Activated CD4-positive, alpha-beta T cell treated with anti-CD3 and anti-CD28 coated beads for 36 hours (primary cell): ENCODE measurements around the gene BBS9. TPM values are rescaled to one million over a fixed set of nuclear protein-coding genes. Genes with fewer than 3 reads are reported as not detected.

ENCODE experiments used
- ATAC-seq: fragments of 200-7000 bp; cut with Tn5 transposase; one replicate; pipeline ENCODE4 v1.10.0; 2021; ENCODE audit warnings: mild to moderate bottlenecking, moderate library complexity
- CTCF ChIA-PET: fragments of 350-600 bp; sonication (Branson Sonifier 250); formaldehyde crosslinking; loops from one replicate; lab custom pipeline; 2021; ENCODE audit warnings: antibody characterized with exemption; lab: Charles Lee
- POLR2A ChIA-PET: fragments of 350-600 bp; sonication (Branson Sonifier 250); formaldehyde crosslinking; loops from one replicate; lab custom pipeline; 2021; ENCODE audit warnings: antibody characterized with exemption, inconsistent platforms; lab: Charles Lee
- DNase-seq: peaks from one replicate; pipeline ENCODE4 v3.0.0-alpha.2; 2020
- H3K27ac Mint-ChIP-seq: one replicate; pipeline ENCODE4 v1.8.0; 2021; ENCODE audit warnings: mixed read lengths
- H3K27me3 Mint-ChIP-seq: one replicate; pipeline ENCODE4 v1.8.0; 2021; ENCODE audit warnings: mixed read lengths
- H3K36me3 Mint-ChIP-seq: one replicate; pipeline ENCODE4 v1.8.0; 2021; ENCODE audit warnings: low read depth, mixed read lengths
- H3K4me1 Mint-ChIP-seq: one replicate; pipeline ENCODE4 v1.8.0; 2021; ENCODE audit warnings: mixed read lengths
- H3K4me3 Mint-ChIP-seq: one replicate; pipeline ENCODE4 v1.8.0; 2021; ENCODE audit warnings: mild to moderate bottlenecking, moderate library complexity, mixed read lengths
- H3K9me3 Mint-ChIP-seq: one replicate; pipeline ENCODE4 v1.8.0; 2021; ENCODE audit warnings: low read depth, mixed read lengths
- intact Hi-C, 2 experiments: fragments of 100-400 bp; cut with DNase I in 1 of 2; cut with micrococcal nuclease in 1 of 2; formaldehyde crosslinking; loops; one replicate each; pipeline versions ENCODE4 v1.14.2 to v1.15.1; 2022 to 2024; cut with DNase I, micrococcal nuclease
- total RNA-seq, 2 experiments: library from RNA; stranded (reverse); gene quantifications; one replicate each; pipeline ENCODE4 v1.2.3, GENCODE V29; 2021

The BBS9 gene
- total RNA-seq, 2 experiments from 2014 or later: 4.1 to 9.9 TPM

- ChIA-PET POLR2A (no interaction called here), CTCF (interaction anchor here (0.7 to 1.1 kb wide), 2 partner anchors 24 to 44 kb away, joined by 4 to 6 read pairs; no protein-coding TSS in a partner anchor)
- H3K27me3 Mint-ChIP-seq: no peaks in the 10 kb centered on the region
- no peaks in the 10 kb centered on the region for H3K4me1 Mint-ChIP-seq
- H3K27ac Mint-ChIP-seq: no peak overlapping the region
- intact Hi-C loops: no loop called here
- H3K36me3 Mint-ChIP-seq: peaks cover 31% of the 10 kb centered on the region
- DNase-seq (no peak), ATAC-seq (no peak)
- no peak overlapping the region for H3K4me3 Mint-ChIP-seq
- peaks cover 11% of the 10 kb centered on the region for H3K9me3 Mint-ChIP-seq
Measured at GRCh38 chr7:33177876-33178275, 48.5 kb downstream of the BBS9 start.

- no peak for ATAC-seq
- no peak for DNase-seq
- H3K36me3 Mint-ChIP-seq: peaks cover 27% of the 10 kb centered on the region
- ChIA-PET POLR2A (no interaction called here), CTCF (no interaction called here)
- intact Hi-C loops: no loop called here
- H3K27me3 Mint-ChIP-seq: no peaks in the 10 kb centered on the region
- H3K9me3 Mint-ChIP-seq: peaks cover 6% of the 10 kb centered on the region
- H3K4me1 Mint-ChIP-seq: no peaks in the 10 kb centered on the region
- H3K27ac Mint-ChIP-seq: no peak overlapping the region
- no peak overlapping the region for H3K4me3 Mint-ChIP-seq
Measured at GRCh38 chr7:33179519-33179918, 50.2 kb downstream of the BBS9 start.

DNA sequence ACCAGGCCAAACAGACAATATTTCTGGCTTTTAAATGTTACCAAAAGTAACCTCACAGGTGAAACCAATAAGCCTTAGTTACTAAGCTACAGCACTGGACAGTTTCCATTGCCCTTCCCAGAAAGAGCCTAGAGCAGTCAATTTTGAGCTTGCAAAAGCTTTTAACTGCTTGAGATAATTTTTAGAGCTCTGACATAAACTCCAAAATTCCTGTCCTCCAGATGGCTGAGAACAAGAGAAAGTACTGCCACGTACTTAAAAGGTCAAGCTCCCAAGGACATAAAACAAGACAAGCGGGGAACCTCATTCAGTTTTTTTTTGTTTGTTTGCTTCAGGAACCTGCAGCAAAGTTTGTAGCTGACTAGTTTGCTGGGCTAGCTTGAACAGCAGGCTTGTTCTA lies 54.1 kb downstream of the BBS9 start:
- Mint-ChIP-seq H3K27me3 (no peaks in the 10 kb centered on the region), H3K27ac (no peak overlapping the region), H3K4me1 (no peaks in the 10 kb centered on the region), H3K36me3 (peaks cover 25% of the 10 kb centered on the region), H3K9me3 (peaks cover 6% of the 10 kb centered on the region), H3K4me3 (no peak overlapping the region)
- DNase-seq: no peak
- intact Hi-C loops: no loop called here
- POLR2A ChIA-PET: no interaction called here
- CTCF ChIA-PET: interaction anchor here (0.6 to 1.5 kb wide), 8 partner anchors 10 to 1497 kb away, joined by 3 read pairs; no protein-coding TSS in a partner anchor
- ATAC-seq: no peak

DNA sequence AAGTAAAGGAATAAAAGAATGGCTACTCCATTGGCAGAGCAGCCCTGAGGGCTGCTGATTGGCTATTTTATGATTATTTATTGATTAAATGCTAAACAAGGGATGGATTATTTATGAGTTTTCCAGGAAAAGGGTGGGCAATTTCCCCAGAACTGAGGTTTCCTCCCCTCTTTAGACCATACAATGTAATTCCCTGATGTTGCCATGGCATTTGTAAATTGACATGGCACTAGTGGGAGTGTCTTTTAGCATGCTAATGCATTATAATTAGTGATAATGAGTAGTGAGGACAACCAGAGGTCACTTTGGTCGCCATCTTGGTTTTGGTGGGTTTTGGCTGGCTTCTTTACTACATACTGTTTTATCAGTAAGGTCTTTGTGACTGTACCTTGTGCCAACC lies 55.5 kb downstream of the BBS9 start:
- CTCF ChIA-PET: interaction anchor here (0.7 to 1.6 kb wide), 5 partner anchors 12 to 751 kb away, joined by 3 to 4 read pairs (median 3); no protein-coding TSS in a partner anchor
- Mint-ChIP-seq H3K9me3 (peaks cover 3% of the 10 kb centered on the region), H3K4me3 (no peak overlapping the region), H3K4me1 (no peaks in the 10 kb centered on the region), H3K27ac (no peak overlapping the region), H3K27me3 (no peaks in the 10 kb centered on the region), H3K36me3 (peaks cover 15% of the 10 kb centered on the region)
- intact Hi-C loops: loop anchor here in 1 of 2 experiments (1.0 to 5.0 kb wide), 4 partner anchors 559 to 748 kb away; no protein-coding TSS in a partner anchor
- POLR2A ChIA-PET: no interaction called here
- ATAC-seq: no peak
- DNase-seq: no peak

DNA sequence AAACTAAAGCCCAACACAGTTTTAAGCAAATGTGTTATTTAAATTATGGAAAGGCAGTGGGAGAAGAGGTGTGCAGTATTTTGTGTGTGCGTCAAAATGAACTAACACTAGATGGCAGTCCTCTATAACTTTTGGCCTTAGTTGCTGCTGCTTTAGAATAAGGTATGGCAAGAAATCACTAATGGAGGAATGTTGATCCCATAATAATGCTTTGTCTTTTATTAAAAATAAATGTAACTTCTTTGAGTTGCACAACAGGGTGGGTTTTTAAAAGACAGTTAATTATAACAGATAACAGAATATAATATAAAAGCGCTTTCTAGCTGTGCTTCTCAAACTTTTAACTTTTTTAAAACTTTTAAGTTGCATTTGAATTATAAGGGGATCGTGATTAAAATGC lies 56.4 kb downstream of the BBS9 start:
- H3K4me1 Mint-ChIP-seq: peaks cover 5% of the 10 kb centered on the region
- ATAC-seq: no peak
- no peak overlapping the region for H3K27ac Mint-ChIP-seq
- peak; percentile 9 for DNase-seq
- CTCF ChIA-PET: interaction anchor here (0.7 to 1.6 kb wide), 6 partner anchors 9 to 751 kb away, joined by 3 to 5 read pairs (median 4); partner anchors contain the start of gene BBS9
- POLR2A ChIA-PET: interaction anchor here (0.6 kb wide), 1 partner anchor 240 kb away, joined by 3 read pairs; no protein-coding TSS in a partner anchor
- H3K27me3 Mint-ChIP-seq: no peaks in the 10 kb centered on the region
- no peaks in the 10 kb centered on the region for H3K9me3 Mint-ChIP-seq
- no peak overlapping the region for H3K4me3 Mint-ChIP-seq
- intact Hi-C loops: loop anchor here in 1 of 2 experiments (1.0 to 5.0 kb wide), 4 partner anchors 559 to 748 kb away; no protein-coding TSS in a partner anchor
- H3K36me3 Mint-ChIP-seq: peaks cover 5% of the 10 kb centered on the region

GRCh38 chr7:33186192-33186591 lies 56.8 kb downstream of the BBS9 start:
- no peaks in the 10 kb centered on the region for H3K27me3 Mint-ChIP-seq
- POLR2A ChIA-PET: interaction anchor here (0.6 kb wide), 1 partner anchor 239 kb away, joined by 3 read pairs; no protein-coding TSS in a partner anchor

GRCh38 chr7:33190688-33191304 lies 61.4 kb downstream of the BBS9 start:
- Mint-ChIP-seq H3K27ac (no peak overlapping the region), H3K4me1 (peaks cover 15% of the 10 kb centered on the region), H3K27me3 (no peaks in the 10 kb centered on the region), H3K36me3 (peaks cover 3% of the 10 kb centered on the region), H3K4me3 (no peak overlapping the region), H3K9me3 (no peaks in the 10 kb centered on the region)
- POLR2A ChIA-PET: no interaction called here
- intact Hi-C loops: no loop called here
- DNase-seq: no peak
- CTCF ChIA-PET: interaction anchor here (0.6 kb wide), 1 partner anchor 864 kb away, joined by 3 read pairs; no protein-coding TSS in a partner anchor
- no peak for ATAC-seq

More at GRCh38 chr7:33186192-33186591, 56.8 kb downstream of the BBS9 start:
- intact Hi-C loops: loop anchor here in 1 of 2 experiments (5.0 kb wide), 1 partner anchor 571 kb away; no protein-coding TSS in a partner anchor
- peaks cover 9% of the 10 kb centered on the region for H3K4me1 Mint-ChIP-seq
- no peak for ATAC-seq
- no peak overlapping the region for H3K27ac Mint-ChIP-seq
- H3K36me3 Mint-ChIP-seq: peaks cover 2% of the 10 kb centered on the region
- H3K4me3 Mint-ChIP-seq: no peak overlapping the region
- CTCF ChIA-PET: interaction anchor here (0.6 to 1.6 kb wide), 6 partner anchors 9 to 750 kb away, joined by 3 to 5 read pairs (median 4); partner anchors contain the start of gene BBS9
- H3K9me3 Mint-ChIP-seq: no peaks in the 10 kb centered on the region
- no peak for DNase-seq

- ChIA-PET POLR2A (no interaction called here), CTCF (interaction anchor here (0.6 kb wide), 1 partner anchor 864 kb away, joined by 3 read pairs; no protein-coding TSS in a partner anchor)
- Mint-ChIP-seq H3K36me3 (peaks cover 3% of the 10 kb centered on the region), H3K27ac (no peak overlapping the region), H3K27me3 (no peaks in the 10 kb centered on the region), H3K9me3 (no peaks in the 10 kb centered on the region), H3K4me1 (peaks cover 15% of the 10 kb centered on the region), H3K4me3 (no peak overlapping the region)
- ATAC-seq: peak; percentile 77
- intact Hi-C loops: no loop called here
- DNase-seq: no peak
Measured at GRCh38 chr7:33191340-33191739, 62.0 kb downstream of the BBS9 start.

DNA sequence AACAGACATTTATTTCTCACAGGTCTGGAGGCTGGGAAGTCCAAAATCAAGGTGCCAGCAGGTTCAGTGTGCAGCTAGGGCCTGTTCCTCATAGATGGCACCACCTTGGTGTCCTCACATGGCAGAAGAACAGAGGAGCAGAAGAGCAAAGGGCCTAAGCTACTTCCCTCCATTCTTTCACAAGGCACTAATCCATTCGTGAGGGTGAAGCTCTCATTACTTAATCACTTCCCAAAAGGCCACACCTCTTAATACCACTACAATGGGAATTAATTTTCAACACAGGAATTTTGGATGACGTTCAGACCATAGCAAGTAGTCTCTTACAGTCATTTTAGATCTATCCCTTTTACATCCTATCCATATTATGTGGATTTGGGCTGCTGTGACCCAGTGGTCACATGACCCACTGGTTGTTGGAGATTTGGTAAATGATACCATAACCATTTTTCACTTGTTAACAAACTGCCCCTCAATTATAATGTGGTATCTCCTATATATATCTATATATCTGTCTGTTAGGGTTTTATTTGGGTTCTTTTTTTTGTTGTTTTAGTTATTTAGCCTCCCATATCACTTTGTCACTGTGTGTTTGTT lies 63.4 kb downstream of the BBS9 start:
- ChIA-PET POLR2A (no interaction called here), CTCF (no interaction called here)
- ATAC-seq: no peak

DNA sequence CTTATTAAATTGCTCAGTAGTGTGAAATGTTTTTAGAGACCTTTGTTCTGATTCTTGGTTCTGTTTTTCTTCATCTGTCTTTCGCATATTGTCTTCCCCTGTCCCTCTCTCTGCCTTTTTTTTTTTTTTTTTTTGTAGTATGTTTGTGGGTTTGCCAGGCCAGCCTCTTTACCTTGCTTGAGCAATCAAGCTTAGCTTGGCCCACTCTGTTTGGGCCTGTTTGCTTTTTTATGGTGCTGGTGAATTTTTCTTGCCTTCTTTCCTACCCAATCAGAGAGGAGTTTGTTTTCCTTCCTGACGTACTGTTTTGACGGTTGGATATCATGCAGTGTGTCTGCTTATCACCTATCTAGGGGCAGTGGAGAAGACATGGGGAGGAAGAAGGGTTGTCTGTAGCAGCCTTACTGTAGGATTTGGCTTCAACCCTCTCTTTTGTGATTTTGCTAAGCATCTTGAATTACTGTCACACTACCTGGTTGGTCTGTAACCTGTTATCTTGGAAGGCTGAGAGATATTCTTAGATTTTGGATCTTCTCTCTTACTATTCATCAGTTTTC lies 64.0 kb downstream of the BBS9 start:
- Mint-ChIP-seq H3K27me3 (no peaks in the 10 kb centered on the region), H3K27ac (no peak overlapping the region), H3K36me3 (peaks cover 3% of the 10 kb centered on the region), H3K4me3 (no peak overlapping the region), H3K9me3 (no peaks in the 10 kb centered on the region), H3K4me1 (peaks cover 15% of the 10 kb centered on the region)
- DNase-seq: no peak
- POLR2A ChIA-PET: no interaction called here
- intact Hi-C loops: no loop called here
- CTCF ChIA-PET: no interaction called here
- ATAC-seq: no peak

More for the DNA sequence above, 63.4 kb downstream of the BBS9 start:
- H3K36me3 Mint-ChIP-seq: peaks cover 3% of the 10 kb centered on the region
- H3K27me3 Mint-ChIP-seq: no peaks in the 10 kb centered on the region
- H3K27ac Mint-ChIP-seq: no peak overlapping the region
- H3K4me3 Mint-ChIP-seq: no peak overlapping the region
- DNase-seq: no peak
- no peaks in the 10 kb centered on the region for H3K9me3 Mint-ChIP-seq
- H3K4me1 Mint-ChIP-seq: peaks cover 15% of the 10 kb centered on the region
- intact Hi-C loops: no loop called here

- intact Hi-C loops: no loop called here
- Mint-ChIP-seq H3K4me3 (no peak overlapping the region), H3K9me3 (no peaks in the 10 kb centered on the region), H3K27me3 (no peaks in the 10 kb centered on the region), H3K4me1 (peaks cover 15% of the 10 kb centered on the region), H3K27ac (no peak overlapping the region), H3K36me3 (peaks cover 1% of the 10 kb centered on the region)
- no peak for DNase-seq
- ChIA-PET CTCF (interaction anchor here (1.2 kb wide), 1 partner anchor 9 kb away, joined by 5 read pairs; no protein-coding TSS in a partner anchor), POLR2A (no interaction called here)
- ATAC-seq: no peak
Measured at GRCh38 chr7:33195264-33195663, 65.9 kb downstream of the BBS9 start.
